Esophagus squamous epithelium (tissue), 5 donors: ENCODE data around the gene TLR3. TPM values are rescaled to one million over a fixed set of nuclear protein-coding genes. Genes with fewer than 3 reads are reported as not detected.
"Not testable (repeated sequence)": the region's sequence is repeated elsewhere in the genome, so short reads cannot be mapped to it uniquely, and the experiment has no call there.

Experiments
- DNase-seq: peaks from one replicate; lab custom pipeline; 2025; lab: John Stamatoyannopoulos, UW
- H3K27ac ChIP-seq, 4 donors: fragments of 200-600 bp; sonication (generic); one replicate each; pipeline ENCODE4 v1.5.1; 2016 to 2019; ENCODE audit warnings: mild to moderate bottlenecking in 1 of 4
- H3K27me3 ChIP-seq, 4 donors: fragments of 200-600 bp; sonication (generic); 1 replicate in 3 of 4; 2 replicates in 1 of 4; pipeline versions ENCODE4 v1.5.1 to v1.6.0; 2017 to 2021; ENCODE audit warnings: antibody characterized with exemption in 1 of 4
- H3K36me3 ChIP-seq, 3 donors: fragments of 200-600 bp; sonication (generic); one replicate each; pipeline ENCODE4 v1.5.1; 2016 to 2019
- H3K4me1 ChIP-seq, 3 donors: fragments of 200-600 bp; sonication (generic); one replicate each; pipeline ENCODE4 v1.5.1; 2017 to 2019
- H3K4me3 ChIP-seq, 4 donors: fragments of 200-600 bp; sonication (generic); 1 replicate in 3 of 4; 2 replicates in 1 of 4; pipeline ENCODE4 v1.5.1; 2016 to 2019; ENCODE audit warnings: mild to moderate bottlenecking in 2 of 4, moderate library complexity in 1 of 4
- H3K9me3 ChIP-seq, 3 donors: fragments of 200-600 bp; sonication (generic); one replicate each; pipeline ENCODE4 v1.5.1; 2016 to 2019
- CTCF ChIP-seq, 6 experiments: fragments of 450-650 bp in 4 of 6; fragments of 200-600 bp in 2 of 6; sonication (generic) in 2 of 6; IDR thresholded peaks; one replicate each; pipeline ENCODE4 v1.5.1; 2016 to 2019; ENCODE audit warnings: antibody characterized with exemption in 6 of 6, mild to moderate bottlenecking in 4 of 6, moderate library complexity in 4 of 6
- POLR2A ChIP-seq, 4 donors: fragments of 450-650 bp; IDR thresholded peaks; one replicate each; pipeline ENCODE4 v1.6.1; 2017; ENCODE audit warnings: antibody characterized with exemption in 4 of 4, mild to moderate bottlenecking in 4 of 4, moderate library complexity in 3 of 4
- WGBS, 2 donors: methylation state at CpG; one replicate each; pipeline ENCODE4 v1.1.5; 2018; 5-methylcytosine and 5-hydroxymethylcytosine counted together
- intact Hi-C: fragments of 100-400 bp; cut with DNase I; formaldehyde crosslinking; loops from one replicate; pipeline ENCODE4 v1.15.0; 2022
- total RNA-seq, 4 donors: library from RNA; depleted of rRNA; stranded (reverse); fragments of >200 nt; gene quantifications; one replicate each; pipeline ENCODE4 v1.1.0, GENCODE V29; 2016
- donor health status: DM: yes; HTN: yes; CAD: no.

The TLR3 gene
- total RNA-seq, 4 donors from 2014 or later = 2.8 to 11.6 (median 5.8) TPM

GRCh38 chr4:186029571-186030398, 39.2 kb upstream of the TLR3 start:
- Histone ChIP-seq H3K4me1 (peaks cover 23 to 77% (median 24%) of the 10 kb centered on the region in 3 donors), H3K9me3 (peaks cover 0 to 3% (median 0%) of the 10 kb centered on the region in 3 donors), H3K36me3 (no peaks in the 10 kb centered on the region), H3K27me3 (no peaks in the 10 kb centered on the region), H3K27ac (peak overlapping the region; percentile 78 to 87 (median 84)), H3K4me3 (peak overlapping the region in 3 of 4 donors; percentile 1 to 44 (median 10))
- TF ChIP-seq CTCF (IDR thresholded peaks at IDR 0.05) (no peak), POLR2A (IDR thresholded peaks at IDR 0.05) (no peak)
- DNase-seq = no peak
- WGBS, 2 donors = 3 to 9% methylated on average over 11 of the region's 11 CpGs
- intact Hi-C loops = loop anchor here (5.0 kb wide), 1 partner anchor 392 kb away; no protein-coding TSS in a partner anchor

GRCh38 chr4:186030399-186030775, 38.6 kb upstream of the TLR3 start:
- Histone ChIP-seq H3K4me3 (peak overlapping the region in 3 of 4 donors; percentile 1 to 44 (median 10)), H3K27ac (peak overlapping the region; percentile 78 to 87 (median 84)), H3K4me1 (peaks cover 23 to 75% (median 24%) of the 10 kb centered on the region in 3 donors), H3K9me3 (peaks cover 0 to 5% (median 0%) of the 10 kb centered on the region in 3 donors), H3K27me3 (no peaks in the 10 kb centered on the region), H3K36me3 (no peaks in the 10 kb centered on the region)
- DNase-seq = no peak
- intact Hi-C loops = no loop called here
- WGBS, 2 donors = 7 to 27% methylated on average over 4 of the region's 4 CpGs
- TF ChIP-seq CTCF (IDR thresholded peaks at IDR 0.05) (no peak), POLR2A (IDR thresholded peaks at IDR 0.05) (no peak)

GRCh38 chr4:186030795-186031194, 38.2 kb upstream of the TLR3 start:
- Histone ChIP-seq H3K36me3 (no peaks in the 10 kb centered on the region), H3K27ac (peak overlapping the region; percentile 78 to 87 (median 84)), H3K27me3 (no peaks in the 10 kb centered on the region), H3K9me3 (peaks cover 0 to 5% (median 0%) of the 10 kb centered on the region in 3 donors), H3K4me3 (peak overlapping the region in 2 of 4 donors; percentile 10 to 44), H3K4me1 (peaks cover 23 to 71% (median 24%) of the 10 kb centered on the region in 3 donors)
- DNase-seq = no peak
- 29 to 58% methylated on average over 3 of the region's 3 CpGs for WGBS, 2 donors
- intact Hi-C loops = no loop called here
- no peak for TF ChIP-seq CTCF (IDR thresholded peaks at IDR 0.05)
- TF ChIP-seq POLR2A (IDR thresholded peaks at IDR 0.05) = no peak

- intact Hi-C loops = no loop called here
- TF ChIP-seq CTCF (IDR thresholded peaks at IDR 0.05) (no peak), POLR2A (IDR thresholded peaks at IDR 0.05) (no peak)
These were observed 36.7 kb upstream of the TLR3 start for GRCh38 chr4:186032259-186032658.

GRCh38 chr4:186033027-186033426, 35.9 kb upstream of the TLR3 start:
- H3K27ac ChIP-seq = no peak overlapping the region
- no peak for DNase-seq
- peaks cover 0 to 5% (median 0%) of the 10 kb centered on the region in 3 donors for H3K9me3 ChIP-seq
- 85 to 94% methylated on average over 3 of the region's 3 CpGs for WGBS, 2 donors
- no peak overlapping the region for H3K4me3 ChIP-seq
- no peaks in the 10 kb centered on the region for H3K36me3 ChIP-seq
- no peaks in the 10 kb centered on the region for H3K27me3 ChIP-seq
- intact Hi-C loops = no loop called here
- H3K4me1 ChIP-seq = peaks cover 26 to 54% (median 27%) of the 10 kb centered on the region in 3 donors
- TF ChIP-seq CTCF (IDR thresholded peaks at IDR 0.05) (no peak), POLR2A (IDR thresholded peaks at IDR 0.05) (no peak)

More at GRCh38 chr4:186032259-186032658, 36.7 kb upstream of the TLR3 start:
- no peak for DNase-seq
- peaks cover 0 to 5% (median 0%) of the 10 kb centered on the region in 3 donors for H3K9me3 ChIP-seq
- no peak overlapping the region for H3K4me3 ChIP-seq
- 24 to 43% methylated on average over 1 of the region's 1 CpG for WGBS, 2 donors
- no peaks in the 10 kb centered on the region for H3K27me3 ChIP-seq
- peak overlapping the region in 2 of 4 donors; percentile 82 to 86 for H3K27ac ChIP-seq
- H3K36me3 ChIP-seq = no peaks in the 10 kb centered on the region
- H3K4me1 ChIP-seq = peaks cover 23 to 57% (median 24%) of the 10 kb centered on the region in 3 donors

GRCh38 chr4:186034613-186035012, 34.3 kb upstream of the TLR3 start:
- H3K36me3 ChIP-seq, intact Hi-C loops, H3K27me3 ChIP-seq, H3K4me3 ChIP-seq, H3K27ac ChIP-seq, DNase-seq, H3K9me3 ChIP-seq: not testable (repeated sequence)
- WGBS, 2 donors = 80 to 95% methylated on average over 6 to 7 of the region's 7 CpGs
- H3K4me1 ChIP-seq = peaks cover 21 to 45% (median 22%) of the 10 kb centered on the region in 3 donors
